ENCODE data around the gene ARMH1.

The ARMH1 gene

DNA sequence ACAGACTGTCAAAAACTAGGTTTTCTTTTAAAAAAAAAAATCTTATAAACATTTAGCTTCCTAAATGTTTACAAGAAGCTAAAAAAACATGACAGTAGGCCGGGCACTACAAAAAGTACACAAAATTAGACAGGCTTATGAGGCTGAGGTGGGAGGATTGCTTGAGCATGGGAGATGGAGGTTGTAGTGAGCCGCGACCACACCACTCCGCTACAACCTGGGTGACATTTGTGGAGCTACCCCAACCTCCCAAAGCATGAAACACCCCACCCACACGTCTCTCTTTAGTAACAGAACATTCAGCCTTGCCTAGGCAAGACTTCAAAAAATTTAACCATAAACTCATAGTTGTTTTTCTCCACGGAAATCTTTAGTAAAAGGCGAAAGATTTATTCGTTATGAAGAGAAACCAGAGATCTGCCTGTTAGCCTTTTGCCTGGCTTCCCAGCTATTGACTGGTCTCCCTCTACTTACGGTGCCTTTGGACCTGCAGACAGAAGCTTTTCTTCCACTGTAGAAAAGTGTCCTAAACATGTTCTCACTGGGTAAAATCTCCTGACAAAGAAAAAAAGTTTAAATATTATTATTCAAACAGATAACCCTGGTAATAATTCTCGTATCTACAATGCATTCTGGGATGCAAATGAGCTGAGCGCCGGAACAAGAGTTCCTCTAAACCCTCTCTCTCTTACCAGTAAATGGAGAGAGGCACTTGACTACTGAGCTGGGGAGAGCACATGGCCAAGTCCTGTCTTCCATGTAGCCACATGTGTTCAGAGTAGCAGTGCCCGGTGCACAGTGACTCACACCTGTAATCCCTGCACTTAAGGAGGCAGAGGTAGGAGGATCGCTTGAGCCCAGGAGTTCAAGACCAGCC is 47.2 kb downstream of the ARMH1 start:
- Histone ChIP-seq H4K20me1 (ENCODE audit: insufficient read depth, low read length) (no peaks in the 10 kb centered on the region), H3K9me3 (replicated peaks; ENCODE audit: insufficient read depth, low read length) (no peaks in the 10 kb centered on the region), H3K79me2 (ENCODE audit: low read length) (no peaks in the 10 kb centered on the region), H3K27me3 (replicated peaks; ENCODE audit: insufficient read depth, low read length) (no peaks in the 10 kb centered on the region; the same call in 1 of the 2 replicates), H3K4me2 (ENCODE audit: low read depth, low read length) (peak overlapping the region; percentile 42; the same call in 1 of the 2 replicates), H3K36me3 (replicated peaks; ENCODE audit: insufficient read depth, low read length) (no peaks in the 10 kb centered on the region), H3K27ac (ENCODE audit: low read length) (peak overlapping the region; percentile 63; the same call in 1 of the 2 replicates), H3K4me3 (ENCODE audit: low read length) (no peak overlapping the region), H2AFZ (ENCODE audit: low read length) (peak overlapping the region; percentile 18), H3K9me2 (replicated peaks; ENCODE audit: insufficient read depth, low read length) (no peaks in the 10 kb centered on the region), H3K9ac (ENCODE audit: low read length) (peak overlapping the region; percentile 54), H3F3A (ENCODE audit: insufficient read depth, low read length) (peaks cover 38% of the 10 kb centered on the region), H3K4me1 (ENCODE audit: low read length) (peaks cover 26% of the 10 kb centered on the region)
- no peak for TF ChIP-seq EZH2phosphoT487 (IDR thresholded peaks at IDR 0.05; ENCODE audit: low read length)
- TF ChIP-seq EZH2 (optimal IDR thresholded peaks at IDR 0.05; ENCODE audit: low read depth, low read length): no peak
- TF ChIP-seq CTCF (IDR thresholded peaks at IDR 0.05; ENCODE audit: low read length): no peak
- DNase-seq: peak; percentile 92

DNA sequence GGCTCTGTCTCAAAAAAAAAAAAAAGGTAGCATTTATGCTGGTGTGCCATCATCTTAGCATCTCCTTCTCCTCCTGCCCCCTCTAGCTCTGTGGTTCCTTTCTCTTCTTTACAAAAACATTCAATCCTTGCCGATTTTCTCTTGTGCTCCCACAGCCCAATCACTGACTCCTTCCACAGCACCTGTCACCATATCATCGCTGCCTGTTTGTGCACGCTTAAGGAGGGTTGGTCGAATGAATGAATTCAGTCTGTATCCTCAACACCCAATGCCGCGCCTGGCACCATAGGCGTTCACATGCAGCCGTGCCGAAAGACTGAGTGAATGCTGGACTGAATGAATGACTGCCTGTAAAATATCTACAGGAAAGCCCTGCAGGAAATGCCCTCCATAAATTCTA is 48.5 kb downstream of the ARMH1 start:
- peak overlapping the region; percentile 58 for H2AFZ ChIP-seq (ENCODE audit: low read length)
- TF ChIP-seq EZH2phosphoT487 (IDR thresholded peaks at IDR 0.05; ENCODE audit: low read length) (no peak), CTCF (IDR thresholded peaks at IDR 0.05; ENCODE audit: low read length) (no peak), EZH2 (optimal IDR thresholded peaks at IDR 0.05; ENCODE audit: low read depth, low read length) (no peak)
- no peaks in the 10 kb centered on the region; the same call in 1 of the 2 replicates for H3K27me3 ChIP-seq (replicated peaks; ENCODE audit: insufficient read depth, low read length)
- no peaks in the 10 kb centered on the region for H3K36me3 ChIP-seq (replicated peaks; ENCODE audit: insufficient read depth, low read length)
- H4K20me1 ChIP-seq (ENCODE audit: insufficient read depth, low read length): no peaks in the 10 kb centered on the region
- no peak overlapping the region for H3K27ac ChIP-seq (ENCODE audit: low read length)
- H3K9ac ChIP-seq (ENCODE audit: low read length): no peak overlapping the region
- peaks cover 17% of the 10 kb centered on the region for H3K4me1 ChIP-seq (ENCODE audit: low read length)
- H3K9me3 ChIP-seq (replicated peaks; ENCODE audit: insufficient read depth, low read length): no peaks in the 10 kb centered on the region
- H3K4me2 ChIP-seq (ENCODE audit: low read depth, low read length): peak overlapping the region; percentile 51
- H3K79me2 ChIP-seq (ENCODE audit: low read length): no peaks in the 10 kb centered on the region
- H3F3A ChIP-seq (ENCODE audit: insufficient read depth, low read length): peaks cover 31% of the 10 kb centered on the region
- peak overlapping the region; percentile 23; the same call in 1 of the 2 replicates for H3K4me3 ChIP-seq (ENCODE audit: low read length)
- H3K9me2 ChIP-seq (replicated peaks; ENCODE audit: insufficient read depth, low read length): no peaks in the 10 kb centered on the region
- DNase-seq: no peak

GRCh38 chr1:44723496-44724295 is 49.2 kb downstream of the ARMH1 start:
- no peak for TF ChIP-seq CTCF (IDR thresholded peaks at IDR 0.05; ENCODE audit: low read length)
- no peaks in the 10 kb centered on the region for H3K79me2 ChIP-seq (ENCODE audit: low read length)
- H3K4me2 ChIP-seq (ENCODE audit: low read depth, low read length): peak overlapping the region; percentile 51
- H3K9me2 ChIP-seq (replicated peaks; ENCODE audit: insufficient read depth, low read length): no peaks in the 10 kb centered on the region
- peak; percentile 23 for DNase-seq
- H3K4me3 ChIP-seq (ENCODE audit: low read length): peak overlapping the region; percentile 23; the same call in 1 of the 2 replicates
- no peaks in the 10 kb centered on the region for H4K20me1 ChIP-seq (ENCODE audit: insufficient read depth, low read length)
- H3K36me3 ChIP-seq (replicated peaks; ENCODE audit: insufficient read depth, low read length): no peaks in the 10 kb centered on the region
- no peaks in the 10 kb centered on the region; the same call in 1 of the 2 replicates for H3K27me3 ChIP-seq (replicated peaks; ENCODE audit: insufficient read depth, low read length)
- peaks cover 31% of the 10 kb centered on the region for H3F3A ChIP-seq (ENCODE audit: insufficient read depth, low read length)
- no peak overlapping the region for H3K27ac ChIP-seq (ENCODE audit: low read length)
- no peaks in the 10 kb centered on the region for H3K9me3 ChIP-seq (replicated peaks; ENCODE audit: insufficient read depth, low read length)
- H2AFZ ChIP-seq (ENCODE audit: low read length): peak overlapping the region; percentile 58
- no peak overlapping the region for H3K9ac ChIP-seq (ENCODE audit: low read length)
- H3K4me1 ChIP-seq (ENCODE audit: low read length): peaks cover 13% of the 10 kb centered on the region
